ENCODE measurements around the gene BBS9.
A peak's percentile ranks its signal among the peaks of the same experiment; 100 is the strongest.

BBS9 gene

GRCh38 chr7:33233659-33234058, 104.3 kb downstream of the BBS9 start:
- no peak for DNase-seq (ENCODE audit: low read depth)
- H3K4me3 ChIP-seq (ENCODE audit: low read depth, low read length) = no peak overlapping the region
- TF ChIP-seq CTCF (IDR thresholded peaks at IDR 0.05; ENCODE audit: control insufficient read depth, extremely low read depth, insufficient read depth) = no peak

- no peak overlapping the region for H3K4me3 ChIP-seq (ENCODE audit: low read depth, low read length)
- DNase-seq (ENCODE audit: low read depth) = peak; percentile 14
- TF ChIP-seq CTCF (IDR thresholded peaks at IDR 0.05; ENCODE audit: control insufficient read depth, extremely low read depth, insufficient read depth) = no peak
Measured at GRCh38 chr7:33237036-33237435, 107.7 kb downstream of the BBS9 start.

GRCh38 chr7:33243319-33243881, 114.0 kb downstream of the BBS9 start:
- peak; percentile 22 for DNase-seq (ENCODE audit: low read depth)
- peak; percentile 66 for TF ChIP-seq CTCF (IDR thresholded peaks at IDR 0.05; ENCODE audit: control insufficient read depth, extremely low read depth, insufficient read depth)
- H3K4me3 ChIP-seq (ENCODE audit: low read depth, low read length) = no peak overlapping the region

- TF ChIP-seq CTCF (IDR thresholded peaks at IDR 0.05; ENCODE audit: control insufficient read depth, extremely low read depth, insufficient read depth) = no peak
- no peak overlapping the region for H3K4me3 ChIP-seq (ENCODE audit: low read depth, low read length)
- DNase-seq (ENCODE audit: low read depth) = no peak
Measured at GRCh38 chr7:33248671-33249070, 119.3 kb downstream of the BBS9 start.

GRCh38 chr7:33250421-33250871, 121.1 kb downstream of the BBS9 start:
- DNase-seq (ENCODE audit: low read depth) = no peak
- no peak overlapping the region for H3K4me3 ChIP-seq (ENCODE audit: low read depth, low read length)
- no peak for TF ChIP-seq CTCF (IDR thresholded peaks at IDR 0.05; ENCODE audit: control insufficient read depth, extremely low read depth, insufficient read depth)

- H3K4me3 ChIP-seq (ENCODE audit: low read depth, low read length) = no peak overlapping the region
- DNase-seq (ENCODE audit: low read depth) = no peak
- TF ChIP-seq CTCF (IDR thresholded peaks at IDR 0.05; ENCODE audit: control insufficient read depth, extremely low read depth, insufficient read depth) = no peak
Measured at GRCh38 chr7:33251301-33251700, 121.9 kb downstream of the BBS9 start.

GRCh38 chr7:33258491-33258951, 129.2 kb downstream of the BBS9 start:
- no peak for DNase-seq (ENCODE audit: low read depth)
- no peak overlapping the region for H3K4me3 ChIP-seq (ENCODE audit: low read depth, low read length)
- no peak for TF ChIP-seq CTCF (IDR thresholded peaks at IDR 0.05; ENCODE audit: control insufficient read depth, extremely low read depth, insufficient read depth)

Data from LNCaP clone FGC (cell line).